ENCODE measurements around the gene TRMT11. TPM values are rescaled to one million over a fixed set of nuclear protein-coding genes. Genes with fewer than 3 reads are reported as not detected.
"Not testable (repeated sequence)": the region's sequence is repeated elsewhere in the genome, so short reads cannot be mapped to it uniquely, and the experiment has no call there.

The TRMT11 gene
- total RNA-seq, 2 donors from 2014 or later = 29.4 to 35.4 TPM

DNA sequence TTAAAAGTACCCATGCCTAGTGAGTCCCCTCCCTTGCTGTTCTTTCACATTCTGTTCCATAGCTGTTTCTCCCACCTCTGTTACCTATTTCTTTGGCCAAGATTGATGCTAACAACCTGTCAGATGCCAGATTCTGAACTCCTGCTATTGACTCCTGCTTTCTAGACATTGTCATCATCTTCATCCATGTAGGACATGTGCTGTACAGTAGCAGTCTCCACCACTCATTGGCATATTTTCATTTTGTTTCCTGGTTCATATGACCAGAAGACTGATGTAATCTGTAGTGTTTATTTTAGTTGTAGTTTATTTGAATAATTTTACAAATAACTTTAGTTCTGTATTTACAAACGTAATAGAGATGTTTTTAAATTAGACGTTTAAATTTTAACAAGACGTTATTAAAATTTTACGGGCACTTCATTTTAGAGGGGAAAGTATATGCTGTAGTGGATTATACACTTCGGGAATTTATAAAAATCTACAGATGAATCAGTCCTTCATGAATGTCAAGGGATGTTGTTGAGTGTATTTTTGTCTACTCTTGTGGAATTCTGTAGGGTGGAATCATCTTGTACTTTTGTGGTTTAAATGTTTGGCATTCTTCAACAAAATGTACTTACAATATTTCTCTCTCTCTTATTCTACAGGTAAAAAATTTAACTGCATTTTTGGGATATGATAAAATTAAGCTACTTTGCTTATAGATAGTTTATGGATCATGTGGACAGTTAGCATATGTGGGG lies 34.1 kb downstream of the TRMT11 start:
- H3K27ac Mint-ChIP-seq = no peak overlapping the region
- H3K36me3 Mint-ChIP-seq (ENCODE audit: low read depth) = peaks cover 49% of the 10 kb centered on the region
- H3K27ac ChIP-seq (ENCODE audit: low read depth, low read length) = no peak overlapping the region

GRCh38 chr6:126023474-126023873 lies 37.1 kb downstream of the TRMT11 start:
- H3K27me3 Mint-ChIP-seq (ENCODE audit: insufficient read depth); H3K4me3 Mint-ChIP-seq; H3K27me3 ChIP-seq (ENCODE audit: control insufficient read depth, insufficient read depth, low read length, poor library complexity, severe bottlenecking); H3K27ac ChIP-seq (ENCODE audit: low read depth, low read length); H3K27ac Mint-ChIP-seq; H3K4me1 ChIP-seq (ENCODE audit: control insufficient read depth, insufficient read depth, low read length); DNase-seq; H3K4me3 ChIP-seq (ENCODE audit: low read length); H3K9me3 ChIP-seq (ENCODE audit: control insufficient read depth, low read length); H3K9ac ChIP-seq (ENCODE audit: extremely low read depth, low read length, poor library complexity, severe bottlenecking); H3K4me1 Mint-ChIP-seq; H3K9me3 Mint-ChIP-seq: not testable (repeated sequence)
- WGBS, 2 experiments (ENCODE audit: insufficient coverage in 1 of 2, insufficient read length in 1 of 2) = 92% methylated on average over 2 of the region's 3 CpGs; no CpG with 5 or more reads in 1 of the 2 experiments
- peaks cover 50% of the 10 kb centered on the region for H3K36me3 Mint-ChIP-seq (ENCODE audit: low read depth)
- peaks cover 76% of the 10 kb centered on the region for H3K36me3 ChIP-seq (ENCODE audit: control insufficient read depth, insufficient read depth, low read length)

More for the DNA sequence above, 34.1 kb downstream of the TRMT11 start:
- no peak overlapping the region for H3K9ac ChIP-seq (ENCODE audit: extremely low read depth, low read length, poor library complexity, severe bottlenecking)
- H3K27me3 Mint-ChIP-seq (ENCODE audit: insufficient read depth) = no peaks in the 10 kb centered on the region
- H3K4me1 ChIP-seq (ENCODE audit: control insufficient read depth, insufficient read depth, low read length) = no peaks in the 10 kb centered on the region
- no peaks in the 10 kb centered on the region for H3K4me1 Mint-ChIP-seq
- no peaks in the 10 kb centered on the region for H3K9me3 Mint-ChIP-seq
- H3K4me3 ChIP-seq (ENCODE audit: low read length) = no peak overlapping the region
- H3K4me3 Mint-ChIP-seq = no peak overlapping the region
- H3K9me3 ChIP-seq (ENCODE audit: control insufficient read depth, low read length) = no peaks in the 10 kb centered on the region
- H3K27me3 ChIP-seq (ENCODE audit: control insufficient read depth, insufficient read depth, low read length, poor library complexity, severe bottlenecking) = no peaks in the 10 kb centered on the region
- TF ChIP-seq, protein P1, sequence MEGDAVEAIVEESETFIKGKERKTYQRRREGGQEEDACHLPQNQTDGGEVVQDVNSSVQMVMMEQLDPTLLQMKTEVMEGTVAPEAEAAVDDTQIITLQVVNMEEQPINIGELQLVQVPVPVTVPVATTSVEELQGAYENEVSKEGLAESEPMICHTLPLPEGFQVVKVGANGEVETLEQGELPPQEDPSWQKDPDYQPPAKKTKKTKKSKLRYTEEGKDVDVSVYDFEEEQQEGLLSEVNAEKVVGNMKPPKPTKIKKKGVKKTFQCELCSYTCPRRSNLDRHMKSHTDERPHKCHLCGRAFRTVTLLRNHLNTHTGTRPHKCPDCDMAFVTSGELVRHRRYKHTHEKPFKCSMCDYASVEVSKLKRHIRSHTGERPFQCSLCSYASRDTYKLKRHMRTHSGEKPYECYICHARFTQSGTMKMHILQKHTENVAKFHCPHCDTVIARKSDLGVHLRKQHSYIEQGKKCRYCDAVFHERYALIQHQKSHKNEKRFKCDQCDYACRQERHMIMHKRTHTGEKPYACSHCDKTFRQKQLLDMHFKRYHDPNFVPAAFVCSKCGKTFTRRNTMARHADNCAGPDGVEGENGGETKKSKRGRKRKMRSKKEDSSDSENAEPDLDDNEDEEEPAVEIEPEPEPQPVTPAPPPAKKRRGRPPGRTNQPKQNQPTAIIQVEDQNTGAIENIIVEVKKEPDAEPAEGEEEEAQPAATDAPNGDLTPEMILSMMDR (conservative IDR thresholded peaks at IDR 0.05) = no peak
- DNase-seq = no peak
- WGBS, 2 experiments (ENCODE audit: insufficient coverage in 1 of 2, insufficient read length in 1 of 2) = 96 to 100% methylated on average over 4 to 5 of the region's 5 CpGs
- H3K36me3 ChIP-seq (ENCODE audit: control insufficient read depth, insufficient read depth, low read length) = peaks cover 86% of the 10 kb centered on the region

GRCh38 chr6:126026001-126026400 lies 39.7 kb downstream of the TRMT11 start:
- peaks cover 66% of the 10 kb centered on the region for H3K36me3 ChIP-seq (ENCODE audit: control insufficient read depth, insufficient read depth, low read length)
- no peaks in the 10 kb centered on the region for H3K4me1 ChIP-seq (ENCODE audit: control insufficient read depth, insufficient read depth, low read length)
- H3K9me3 ChIP-seq (ENCODE audit: control insufficient read depth, low read length) = no peaks in the 10 kb centered on the region
- H3K27me3 Mint-ChIP-seq (ENCODE audit: insufficient read depth) = no peaks in the 10 kb centered on the region
- WGBS, 2 experiments (ENCODE audit: insufficient coverage in 1 of 2, insufficient read length in 1 of 2) = 100% methylated on average over 1 to 2 of the region's 2 CpGs
- no peak for DNase-seq
- TF ChIP-seq, protein P1 (conservative IDR thresholded peaks at IDR 0.05) = no peak
- no peak overlapping the region for H3K9ac ChIP-seq (ENCODE audit: extremely low read depth, low read length, poor library complexity, severe bottlenecking)
- H3K27ac Mint-ChIP-seq = no peak overlapping the region
- no peaks in the 10 kb centered on the region for H3K27me3 ChIP-seq (ENCODE audit: control insufficient read depth, insufficient read depth, low read length, poor library complexity, severe bottlenecking)
- H3K4me1 Mint-ChIP-seq = no peaks in the 10 kb centered on the region
- no peak overlapping the region for H3K27ac ChIP-seq (ENCODE audit: low read depth, low read length)
- no peak overlapping the region for H3K4me3 ChIP-seq (ENCODE audit: low read length)
- H3K36me3 Mint-ChIP-seq (ENCODE audit: low read depth) = peaks cover 39% of the 10 kb centered on the region
- H3K4me3 Mint-ChIP-seq = no peak overlapping the region
- H3K9me3 Mint-ChIP-seq = no peaks in the 10 kb centered on the region

GRCh38 chr6:126027601-126028000 lies 41.3 kb downstream of the TRMT11 start:
- Histone ChIP-seq H3K9me3 (ENCODE audit: control insufficient read depth, low read length) (no peaks in the 10 kb centered on the region), H3K36me3 (ENCODE audit: control insufficient read depth, insufficient read depth, low read length) (peaks cover 54% of the 10 kb centered on the region), H3K4me1 (ENCODE audit: control insufficient read depth, insufficient read depth, low read length) (no peaks in the 10 kb centered on the region), H3K4me3 (ENCODE audit: low read length) (no peak overlapping the region), H3K27ac (ENCODE audit: low read depth, low read length) (no peak overlapping the region), H3K27me3 (ENCODE audit: control insufficient read depth, insufficient read depth, low read length, poor library complexity, severe bottlenecking) (no peaks in the 10 kb centered on the region), H3K9ac (ENCODE audit: extremely low read depth, low read length, poor library complexity, severe bottlenecking) (no peak overlapping the region)
- TF ChIP-seq, protein P1 (conservative IDR thresholded peaks at IDR 0.05) = no peak
- Mint-ChIP-seq H3K27me3 (ENCODE audit: insufficient read depth) (no peaks in the 10 kb centered on the region), H3K9me3 (no peaks in the 10 kb centered on the region), H3K4me1 (no peaks in the 10 kb centered on the region), H3K27ac (no peak overlapping the region), H3K36me3 (ENCODE audit: low read depth) (peaks cover 27% of the 10 kb centered on the region), H3K4me3 (no peak overlapping the region)
- no peak for DNase-seq
